Neuronal stem cell (in vitro differentiated cells): ENCODE data around the gene RABGEF1. TPM values are rescaled to one million over a fixed set of nuclear protein-coding genes. Genes with fewer than 3 reads are reported as not detected.
"Not testable (repeated sequence)": the region's sequence is repeated elsewhere in the genome, so short reads cannot be mapped to it uniquely, and the experiment has no call there.

Experiments
- DNase-seq: peaks from one replicate; pipeline ENCODE4 v3.0.0-alpha.2; 2013; ENCODE audit warnings: low spot score
- H2AFZ ChIP-seq: one replicate; pipeline ENCODE4 v1.6.1; 2013; ENCODE audit warnings: mild to moderate bottlenecking, low read length, inconsistent platforms
- H2AK5ac ChIP-seq: 2 replicates; pipeline ENCODE4 v1.6.1; 2013; ENCODE audit warnings: low read depth, mild to moderate bottlenecking, inconsistent platforms, low read length, moderate library complexity, mixed read lengths
- H2BK120ac ChIP-seq: 2 replicates; pipeline ENCODE4 v1.6.1; 2013; ENCODE audit warnings: low read depth, mild to moderate bottlenecking, inconsistent platforms, low read length, moderate library complexity, mixed read lengths
- H2BK12ac ChIP-seq: one replicate; pipeline ENCODE4 v1.6.1; 2013; ENCODE audit warnings: low read length, inconsistent platforms
- H2BK15ac ChIP-seq: 2 replicates; pipeline ENCODE4 v1.6.1; 2013; ENCODE audit warnings: mild to moderate bottlenecking, low read length, inconsistent platforms, mixed read lengths
- H2BK5ac ChIP-seq: one replicate; pipeline ENCODE4 v1.6.1; 2013; ENCODE audit warnings: inconsistent platforms, mild to moderate bottlenecking, low read length, moderate library complexity
- H3K14ac ChIP-seq: one replicate; pipeline ENCODE4 v1.6.1; 2013; ENCODE audit warnings: low read length, inconsistent platforms
- H3K18ac ChIP-seq: 2 replicates; pipeline ENCODE4 v1.6.1; 2013; ENCODE audit warnings: low read length, inconsistent platforms
- H3K23ac ChIP-seq: 2 replicates; pipeline ENCODE4 v1.6.1; 2013; ENCODE audit warnings: low read depth, mild to moderate bottlenecking, mixed read lengths, low read length, inconsistent platforms; ENCODE audit not compliant: poor library complexity
- H3K27ac ChIP-seq: replicated peaks from 3 replicates; pipeline ENCODE4 v1.5.1; 2013; ENCODE audit warnings: low read length, inconsistent platforms
- H3K27me3 ChIP-seq, 3 experiments: 2 replicates each; pipeline ENCODE4 v1.6.1; 2013; ENCODE audit warnings: low read length in 3 of 3, mild to moderate bottlenecking in 2 of 3, inconsistent platforms in 1 of 3, low read depth in 1 of 3, mixed read lengths in 1 of 3, moderate library complexity in 1 of 3; ENCODE audit not compliant: control insufficient read depth in 3 of 3, insufficient read depth in 3 of 3
- H3K36me3 ChIP-seq, 2 donors: replicated peaks in 1 of 2; 2 replicates each; pipeline ENCODE4 v1.6.1; 2013; ENCODE audit warnings: low read length in 2 of 2; ENCODE audit not compliant: control insufficient read depth in 2 of 2, insufficient read depth in 2 of 2
- H3K4ac ChIP-seq: 2 replicates; pipeline ENCODE4 v1.6.1; 2013; ENCODE audit warnings: inconsistent platforms, mild to moderate bottlenecking, low read length, moderate library complexity
- H3K4me1 ChIP-seq, 2 donors: 1 replicate in 1 of 2; 2 replicates in 1 of 2; pipeline ENCODE4 v1.6.1; 2013; ENCODE audit warnings: low read length in 2 of 2, low read depth in 1 of 2; ENCODE audit not compliant: control insufficient read depth in 2 of 2, insufficient read depth in 1 of 2
- H3K4me2 ChIP-seq: one replicate; pipeline ENCODE4 v1.6.1; 2013; ENCODE audit warnings: mild to moderate bottlenecking, low read length, inconsistent platforms; ENCODE audit not compliant: insufficient read depth, poor library complexity, severe bottlenecking
- H3K4me3 ChIP-seq, 2 donors: 2 replicates each; pipeline ENCODE4 v1.5.1; 2013; ENCODE audit warnings: low read length in 2 of 2, mild to moderate bottlenecking in 2 of 2, inconsistent platforms in 1 of 2, moderate library complexity in 1 of 2
- H3K79me1 ChIP-seq: one replicate; pipeline ENCODE4 v1.6.1; 2013; ENCODE audit warnings: low read depth, mild to moderate bottlenecking, inconsistent platforms, low read length, moderate library complexity
- H3K9ac ChIP-seq: one replicate; pipeline ENCODE4 v1.6.1; 2013; ENCODE audit warnings: mild to moderate bottlenecking, low read depth, low read length, inconsistent platforms; ENCODE audit not compliant: poor library complexity
- H3K9me3 ChIP-seq, 2 donors: replicated peaks in 1 of 2; 2 replicates each; pipeline versions ENCODE3 to v1.6.1; 2013; ENCODE audit warnings: low read length in 2 of 2, mild to moderate bottlenecking in 2 of 2, inconsistent platforms in 1 of 2, low read depth in 1 of 2, mixed read lengths in 1 of 2, moderate library complexity in 1 of 2; ENCODE audit not compliant: control insufficient read depth in 2 of 2, insufficient read depth in 1 of 2
- H4K8ac ChIP-seq: one replicate; pipeline ENCODE4 v1.6.1; 2013; ENCODE audit warnings: low read depth, mild to moderate bottlenecking, inconsistent platforms, low read length, moderate library complexity
- H4K91ac ChIP-seq: one replicate; pipeline ENCODE4 v1.6.1; 2013; ENCODE audit warnings: low read length, low read depth, mild to moderate bottlenecking, inconsistent platforms; ENCODE audit not compliant: poor library complexity
- WGBS, 2 donors: extraction: QIAGEN DNeasy Blood & Tissue Kit; methylation state at CpG; one replicate each; pipeline ENCODE4 v1.1.7; 2013; ENCODE audit warnings: missing lambda C conversion rate in 2 of 2, mixed read lengths in 1 of 2; ENCODE audit not compliant: insufficient read length in 2 of 2, insufficient replicate concordance in 1 of 2; ENCODE audit errors: extremely low coverage in 2 of 2; 5-methylcytosine and 5-hydroxymethylcytosine counted together
- polyA plus RNA-seq, 2 experiments: library from polyadenylated mRNA; stranded (reverse); fragments of 200-250 nt; gene quantifications; one replicate each; pipeline ENCODE4 v1.2.3, GENCODE V29; 2013

RABGEF1 gene
- 10.4 TPM for polyA plus RNA-seq (2013, experiment 1 of 2)
- polyA plus RNA-seq (2013, experiment 2 of 2), result 9.9 TPM

GRCh38 chr7:66740302-66740979, at the start of gene RABGEF1:
Gene RABGEF1 (plus strand): TSS chr7:66740733. CDS start chr7:66771900, 31,167 bp downstream.
- Histone ChIP-seq H4K91ac (no peak within 1 kb of the TSS), H3K9ac (peak within 1 kb of the TSS; percentile 100), H3K18ac (peak within 1 kb of the TSS; percentile 99), H3K27ac (peak within 1 kb of the TSS; percentile 84), H2BK5ac (peak within 1 kb of the TSS; percentile 96), H3K79me1 (peaks cover 13% of the 10 kb centered on the region), H3K4me2 (peak within 1 kb of the TSS; percentile 60), H3K14ac (peak within 1 kb of the TSS; percentile 94), H3K4ac (no peak within 1 kb of the TSS), H3K36me3 (peaks cover 4 to 17% of the 10 kb centered on the region in 2 donors), H2BK12ac (no peak within 1 kb of the TSS), H2BK15ac (peak within 1 kb of the TSS; percentile 49), H3K23ac (peak within 1 kb of the TSS; percentile 98), H4K8ac (peak within 1 kb of the TSS; percentile 65), H3K9me3 (peaks cover 0 to 20% of the 10 kb centered on the region in 2 donors), H3K4me1 (peaks cover 1 to 7% of the 10 kb centered on the region in 2 donors), H2BK120ac (no peak within 1 kb of the TSS), H3K27me3 (no peaks in the 10 kb centered on the region), H2AK5ac (peak within 1 kb of the TSS; percentile 63), H2AFZ (peak within 1 kb of the TSS; percentile 90), H3K4me3 (peak within 1 kb of the TSS; percentile 81 to 99)
- peak; percentile 95 for DNase-seq
- no CpG with 5 or more reads among the region's 85 CpGs for WGBS, 2 donors

DNA sequence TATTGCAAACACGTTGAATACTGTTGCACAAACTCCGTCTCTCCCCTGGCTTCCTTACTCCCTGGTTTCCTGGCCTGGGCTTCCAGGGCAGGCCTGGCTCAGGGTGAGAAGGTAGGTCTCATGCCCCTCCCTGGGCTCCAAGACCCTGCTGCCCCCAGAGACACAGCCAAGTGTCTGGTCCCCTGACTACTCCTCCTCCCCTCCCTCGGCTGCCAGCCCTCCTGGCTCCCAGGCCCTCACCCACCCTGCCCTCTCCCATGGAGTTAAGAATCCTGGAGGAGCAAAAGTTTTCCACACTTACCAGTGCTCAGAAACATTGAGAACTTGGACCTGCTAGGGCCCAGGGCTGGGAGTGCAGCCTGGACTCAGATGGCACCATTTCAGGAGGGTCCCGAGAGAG, 47.2 kb upstream of the RABGEF1 start:
- WGBS, 2 donors, result no CpG with 5 or more reads among the region's 4 CpGs
- no peaks in the 10 kb centered on the region for H3K27me3 ChIP-seq

GRCh38 chr7:66694286-66694685, 46.2 kb upstream of the RABGEF1 start:
- H2BK15ac ChIP-seq, result no peak overlapping the region
- no peak overlapping the region for H2BK5ac ChIP-seq
- no peak overlapping the region for H3K23ac ChIP-seq
- H3K36me3 ChIP-seq, result peaks cover 0 to 21% of the 10 kb centered on the region in 2 donors
- H3K4me3 ChIP-seq, result no peak overlapping the region
- no peak overlapping the region for H3K14ac ChIP-seq
- H3K18ac ChIP-seq, result no peak overlapping the region
- H2AFZ ChIP-seq, result no peak overlapping the region
- no peak for DNase-seq
- no peak overlapping the region for H2BK120ac ChIP-seq
- H4K8ac ChIP-seq, result no peak overlapping the region
- H3K79me1 ChIP-seq, result peaks cover 6% of the 10 kb centered on the region
- H3K27me3 ChIP-seq, result no peaks in the 10 kb centered on the region
- H3K4me1 ChIP-seq, result peaks cover 2 to 3% of the 10 kb centered on the region in 2 donors
- no peak overlapping the region for H3K4ac ChIP-seq
- no peaks in the 10 kb centered on the region for H3K9me3 ChIP-seq
- H4K91ac ChIP-seq, result no peak overlapping the region
- no peak overlapping the region for H2BK12ac ChIP-seq
- no peak overlapping the region for H3K4me2 ChIP-seq
- WGBS, 2 donors, result no CpG with 5 or more reads among the region's 11 CpGs
- no peak overlapping the region for H2AK5ac ChIP-seq
- no peak overlapping the region for H3K9ac ChIP-seq
- no peak overlapping the region for H3K27ac ChIP-seq

More for the DNA sequence above, 47.2 kb upstream of the RABGEF1 start:
- Histone ChIP-seq H2BK15ac (no peak overlapping the region), H3K4ac (no peak overlapping the region), H3K79me1 (peaks cover 6% of the 10 kb centered on the region), H2AK5ac (no peak overlapping the region), H3K4me1 (peaks cover 2 to 3% of the 10 kb centered on the region in 2 donors), H3K18ac (no peak overlapping the region), H3K23ac (no peak overlapping the region), H4K91ac (no peak overlapping the region), H3K36me3 (peaks cover 0 to 21% of the 10 kb centered on the region in 2 donors), H3K14ac (no peak overlapping the region), H3K27ac (no peak overlapping the region), H2BK12ac (no peak overlapping the region), H3K4me3 (no peak overlapping the region), H4K8ac (no peak overlapping the region), H3K9ac (no peak overlapping the region), H3K9me3 (peaks cover 0 to 2% of the 10 kb centered on the region in 2 donors), H2BK120ac (no peak overlapping the region), H2BK5ac (no peak overlapping the region), H2AFZ (no peak overlapping the region), H3K4me2 (no peak overlapping the region)
- no peak for DNase-seq

GRCh38 chr7:66695417-66695816, 45.1 kb upstream of the RABGEF1 start:
- no CpG with 5 or more reads among the region's 7 CpGs for WGBS, 2 donors
- not testable (repeated sequence) for H4K8ac ChIP-seq, H3K27me3 ChIP-seq, H3K4me2 ChIP-seq, H2AFZ ChIP-seq, H3K4ac ChIP-seq, H3K9me3 ChIP-seq, H4K91ac ChIP-seq, H3K9ac ChIP-seq, H2BK120ac ChIP-seq, H2BK15ac ChIP-seq, H3K18ac ChIP-seq, H2BK12ac ChIP-seq, H2AK5ac ChIP-seq, H3K4me3 ChIP-seq, DNase-seq, H3K27ac ChIP-seq, H2BK5ac ChIP-seq, H3K79me1 ChIP-seq, H3K4me1 ChIP-seq, H3K14ac ChIP-seq
- Histone ChIP-seq H3K36me3 (peaks cover 0 to 21% of the 10 kb centered on the region in 2 donors), H3K23ac (peak overlapping the region; percentile 45)
